GM12891 (cell line): Measurements from ENCODE around the gene SLC9B1.
A peak's percentile ranks its signal among the peaks of the same experiment; 100 is the strongest.
"Not testable (repeated sequence)": the region's sequence is repeated elsewhere in the genome, so short reads cannot be mapped to it uniquely, and the experiment has no call there.

Source experiments
- DNase-seq: peaks from one replicate; pipeline ENCODE4 v3.0.0; 2011; ENCODE audit warnings: low spot score; ENCODE audit not compliant: insufficient read length
- FAIRE-seq: peaks from 2 replicates; lab custom pipeline; 2011; peaks lifted over from hg19 to GRCh38; lab: Jason Lieb, UNC
- PAX5 ChIP-seq: IDR thresholded peaks from 2 replicates; pipeline ENCODE4 v1.6.1; 2011; ENCODE audit warnings: low read length, moderate library complexity, mild to moderate bottlenecking; ENCODE audit not compliant: insufficient read depth, severe bottlenecking
- POLR2A ChIP-seq: IDR thresholded peaks from 2 replicates; pipeline ENCODE4 v1.6.1; 2011; ENCODE audit warnings: low read depth, low read length, control low read depth
- POLR2AphosphoS5 ChIP-seq: IDR thresholded peaks from 2 replicates; pipeline ENCODE4 v1.6.1; 2011; ENCODE audit warnings: low read depth, low read length, control low read depth
- POU2F2 ChIP-seq: IDR thresholded peaks from 2 replicates; pipeline ENCODE4 v1.6.1; 2011; ENCODE audit warnings: low read depth, mild to moderate bottlenecking, control low read depth, low read length, moderate library complexity
- SPI1 ChIP-seq: IDR thresholded peaks from 2 replicates; pipeline ENCODE4 v1.6.1; 2011; ENCODE audit warnings: low read depth, low read length, control low read depth
- TAF1 ChIP-seq: IDR thresholded peaks from 2 replicates; pipeline ENCODE4 v1.6.1; 2011; ENCODE audit warnings: low read depth, low read length, control low read depth

Gene SLC9B1

DNA sequence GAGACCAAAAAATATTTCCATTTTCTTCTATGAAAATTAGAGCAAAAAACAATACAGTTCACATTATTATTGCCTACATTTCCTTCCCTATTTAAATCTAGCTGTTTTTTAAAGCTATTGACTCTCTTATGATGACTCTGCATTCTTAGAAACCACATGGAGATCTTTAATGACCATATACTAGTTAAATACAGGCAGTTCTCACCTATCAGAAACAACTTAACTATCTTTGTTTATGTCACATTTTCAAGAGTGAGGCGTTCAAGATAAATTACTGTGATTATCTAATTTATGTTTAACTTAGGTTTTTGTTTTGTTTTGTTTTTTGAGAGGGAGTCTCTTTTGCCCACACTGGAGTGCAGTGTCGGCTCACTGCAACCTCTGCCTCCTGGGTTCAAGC is 147.7 kb downstream of the SLC9B1 start:
- FAIRE-seq (no peak), DNase-seq (no peak)
- TF ChIP-seq TAF1 = no peak
- TF ChIP-seq SPI1 = no peak
- no peak for TF ChIP-seq POLR2AphosphoS5
- no peak for TF ChIP-seq POU2F2
- no peak for TF ChIP-seq PAX5
- TF ChIP-seq POLR2A = no peak

DNA sequence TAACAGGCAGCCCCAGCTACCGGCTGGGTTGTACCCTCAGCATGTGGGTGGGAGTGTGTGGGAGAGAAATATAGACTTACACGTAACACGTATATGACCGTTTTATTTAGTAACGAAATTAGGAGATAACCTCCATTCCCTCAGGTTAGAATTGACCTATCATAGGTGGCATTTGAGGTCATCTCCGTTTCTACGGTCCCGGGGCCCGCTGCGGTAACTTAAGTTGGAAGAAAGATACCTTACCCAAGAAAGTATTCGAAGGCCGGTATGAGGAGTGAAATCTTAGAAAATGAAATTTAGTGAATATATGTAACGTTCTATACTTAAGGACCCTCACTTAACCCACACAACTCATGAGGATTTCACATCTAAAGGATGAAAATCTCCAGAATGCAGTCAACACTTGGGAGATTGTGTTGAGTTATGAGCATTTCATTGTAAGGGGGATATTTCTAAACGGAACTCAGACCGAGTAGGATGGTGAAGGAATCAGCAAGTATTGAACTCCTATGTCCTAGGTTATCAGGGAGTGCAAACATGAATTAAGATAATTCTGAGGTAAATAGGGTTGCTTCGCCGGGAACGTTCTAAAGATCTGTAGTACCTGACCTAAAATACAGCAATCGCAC is 149.8 kb downstream of the SLC9B1 start:
- no peak for FAIRE-seq
- TF ChIP-seq POLR2AphosphoS5 (no peak), TAF1 (no peak), POU2F2 (no peak), SPI1 (no peak), PAX5 (no peak), POLR2A (no peak)
- no peak for DNase-seq

DNA sequence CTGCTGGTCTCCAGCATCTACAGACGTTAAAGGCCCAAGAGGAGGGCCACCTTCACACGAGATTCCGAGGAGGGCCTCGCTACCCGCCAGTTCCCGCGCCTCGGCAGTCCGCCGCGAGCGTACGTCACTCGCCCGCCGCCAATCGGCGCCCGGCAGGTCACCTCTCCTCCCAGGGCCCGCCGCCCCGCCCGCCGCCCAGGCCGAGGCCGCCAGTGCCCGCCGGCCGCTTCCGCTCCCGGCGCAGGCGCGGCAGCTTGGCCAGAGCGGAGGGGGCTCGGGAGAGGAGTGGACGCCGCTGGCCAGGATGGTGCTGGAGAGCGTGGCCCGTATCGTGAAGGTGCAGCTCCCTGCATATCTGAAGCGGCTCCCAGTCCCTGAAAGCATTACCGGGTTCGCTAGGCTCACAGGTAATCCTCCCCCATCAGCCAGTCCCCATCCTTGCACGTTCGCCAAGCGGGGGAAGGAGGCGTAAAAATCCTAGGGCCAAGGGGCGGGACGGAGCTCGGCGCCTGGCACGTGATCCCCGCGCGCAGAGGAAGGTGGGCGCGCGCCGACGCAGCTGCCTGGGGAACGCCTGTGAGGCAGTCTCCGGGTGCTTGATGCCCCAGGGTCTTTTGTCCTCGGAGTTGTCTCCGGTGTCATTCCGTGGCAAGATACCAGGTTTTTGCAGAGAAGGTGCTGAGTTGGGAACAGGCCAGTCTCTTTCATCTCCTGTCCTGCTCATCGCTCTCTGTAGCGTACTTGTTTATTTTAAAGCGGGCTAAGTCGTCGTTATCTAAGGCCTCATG is 150.5 kb downstream of the SLC9B1 start, which contains the start of gene CISD2:
Gene CISD2 (plus strand): TSS at position 212 of the 788 bp plus-strand sequence. CDS start 93 bp downstream, at position 305.
- TF ChIP-seq TAF1 (no peak; the same call in 1 of the 2 replicates), POU2F2 (peak; percentile 13), SPI1 (no peak; the same call in 1 of the 2 replicates), POLR2A (peak; percentile 90), PAX5 (no peak), POLR2AphosphoS5 (peak; percentile 92)
- DNase-seq (peak; percentile 66), FAIRE-seq (peak; percentile 100)

DNA sequence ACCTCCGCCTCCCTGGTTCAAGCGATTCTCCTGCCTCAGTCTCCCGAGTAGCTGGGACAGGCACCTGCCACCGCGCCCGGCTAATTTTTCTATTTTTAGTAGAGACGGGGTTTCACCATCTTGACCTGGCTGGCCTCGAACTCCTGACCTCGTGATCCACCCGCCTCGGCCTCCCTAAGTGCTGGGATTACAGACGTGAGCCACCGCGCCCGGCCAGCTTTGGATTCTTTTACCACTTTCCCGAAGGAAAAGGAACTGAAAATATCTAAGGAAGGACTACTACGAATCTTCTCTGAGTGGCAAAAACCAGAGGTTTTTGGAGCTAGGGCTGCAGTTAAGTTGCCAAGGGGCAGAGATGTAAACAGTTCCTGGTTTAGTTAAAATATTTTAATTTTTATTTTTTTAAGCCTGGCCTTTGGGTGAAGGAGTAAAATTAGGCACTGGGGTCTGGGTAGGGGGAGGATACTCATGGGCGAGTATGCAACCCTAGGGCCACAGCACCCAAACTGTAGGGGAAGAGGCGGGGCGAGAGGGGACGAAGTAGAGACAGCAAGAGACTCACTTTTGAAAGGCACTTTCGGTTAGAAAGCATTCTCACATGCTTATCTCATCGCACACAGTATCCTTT is 151.2 kb downstream of the SLC9B1 start:
- FAIRE-seq = no peak
- TF ChIP-seq POU2F2 = no peak
- no peak for TF ChIP-seq PAX5
- TF ChIP-seq POLR2AphosphoS5 = peak; percentile 81; the same call in 1 of the 2 replicates
- TF ChIP-seq POLR2A = 0 out of 2 replicates have a peak, but pooled peaks have one; percentile 77
- TF ChIP-seq TAF1 = no peak
- 0 out of 2 replicates have a peak, but pooled peaks have one; percentile 1 for TF ChIP-seq SPI1
- no peak for DNase-seq

DNA sequence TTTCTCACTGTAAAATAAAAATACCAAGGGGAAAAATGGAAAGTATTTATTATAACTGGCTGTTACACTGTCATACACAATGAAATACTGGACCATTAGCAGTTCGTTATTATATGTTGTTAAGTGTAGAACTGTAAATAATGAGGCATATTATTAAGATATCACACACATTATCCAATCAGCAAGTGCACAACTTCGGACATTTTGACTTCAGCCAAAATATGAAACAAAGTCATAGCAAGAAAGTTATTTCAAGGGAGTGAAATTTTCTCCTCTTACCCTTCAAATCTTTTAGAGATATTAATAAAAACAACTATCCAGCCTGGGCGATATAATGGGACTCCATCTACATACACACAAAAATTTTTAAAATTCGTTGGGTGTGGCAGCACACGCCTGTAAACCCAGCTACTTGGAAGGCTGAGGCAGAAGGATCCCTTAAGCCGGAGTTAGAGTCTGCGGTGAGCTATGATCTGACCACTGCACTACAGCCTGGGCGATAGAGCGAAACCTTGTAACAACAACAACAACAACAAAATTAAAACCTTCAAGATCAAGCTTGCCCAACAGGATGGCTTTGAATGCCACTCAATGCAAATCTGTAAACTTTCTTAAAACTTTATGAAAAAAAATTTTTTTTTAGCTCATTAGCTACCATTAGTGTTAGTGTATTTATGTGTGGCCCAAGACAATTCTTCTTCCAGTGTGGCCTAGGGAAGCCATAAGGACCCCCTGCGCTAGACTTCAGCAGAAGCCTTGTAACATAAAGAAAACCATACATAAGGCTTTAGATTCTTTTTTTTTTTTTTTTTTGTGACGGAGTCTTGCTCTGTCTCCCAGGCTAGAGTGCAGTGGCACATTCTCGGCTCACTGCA is 152.0 kb downstream of the SLC9B1 start:
- no peak for DNase-seq
- TF ChIP-seq TAF1 (no peak), SPI1 (no peak), POLR2A (no peak), POLR2AphosphoS5 (no peak), PAX5 (no peak), POU2F2 (no peak)
- FAIRE-seq = peak; percentile 9

DNA sequence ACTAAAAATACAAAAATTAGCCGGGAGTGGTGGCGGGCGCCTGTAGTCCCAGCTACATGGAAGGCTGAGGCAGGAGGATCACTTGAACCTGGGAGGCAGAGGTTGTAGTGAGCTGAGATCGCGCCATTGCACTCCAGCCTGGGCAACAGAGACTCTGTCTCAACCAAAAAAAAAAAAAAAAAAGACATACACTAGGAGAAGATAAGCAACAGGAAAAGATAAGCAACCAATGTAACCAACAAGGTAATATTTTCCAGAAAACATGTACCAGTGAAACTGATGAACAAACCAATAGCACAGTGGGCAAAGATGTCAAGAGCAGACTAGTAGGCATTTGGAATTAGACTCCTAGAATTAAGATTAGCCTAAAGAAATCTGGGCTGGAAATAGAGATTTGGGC is 154.2 kb downstream of the SLC9B1 start:
- FAIRE-seq, DNase-seq: not testable (repeated sequence)

DNA sequence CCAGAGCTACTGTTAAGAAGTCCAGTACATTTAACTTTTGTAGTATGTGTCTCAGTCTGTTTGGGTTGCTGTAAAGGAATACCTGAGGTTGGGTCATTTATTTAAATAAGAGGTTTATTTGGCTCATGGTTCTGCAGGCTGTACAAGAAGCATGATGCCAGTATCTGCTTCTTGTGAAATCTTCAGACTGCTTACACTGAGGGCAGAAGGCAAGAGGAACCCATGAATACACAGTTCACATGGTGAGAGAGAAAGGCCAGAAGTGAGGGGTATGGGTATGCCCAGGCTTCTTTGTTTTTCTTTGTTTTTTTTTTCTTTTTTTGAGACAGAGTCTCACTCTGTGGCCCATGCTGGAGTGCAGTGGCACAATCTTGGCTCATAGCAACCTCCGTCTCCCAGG is 156.8 kb downstream of the SLC9B1 start:
- no peak for DNase-seq
- no peak for FAIRE-seq
- TF ChIP-seq POLR2A (no peak), TAF1 (no peak), POU2F2 (no peak), PAX5 (no peak), POLR2AphosphoS5 (no peak), SPI1 (no peak)

DNA sequence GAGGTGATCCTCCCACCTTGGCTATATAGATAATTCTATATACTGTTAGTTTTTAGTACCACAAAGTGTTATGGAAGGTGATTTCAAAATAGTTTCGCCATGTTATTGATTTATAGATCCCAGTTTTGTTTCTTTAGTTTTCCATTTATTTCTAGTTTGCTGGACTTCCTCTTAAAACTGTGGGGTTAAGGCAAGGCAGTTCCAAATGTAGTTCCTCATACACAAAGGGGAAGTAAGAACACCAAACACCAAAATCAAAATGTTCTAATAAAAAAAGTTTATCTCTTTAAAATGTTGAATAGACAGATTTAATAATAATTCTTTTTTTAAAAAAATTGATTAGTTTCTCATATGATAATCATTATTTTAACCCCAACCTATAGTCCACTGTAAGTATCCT is 157.5 kb downstream of the SLC9B1 start:
- DNase-seq (no peak), FAIRE-seq (no peak)
- TF ChIP-seq POU2F2 (no peak), TAF1 (no peak), POLR2AphosphoS5 (no peak), SPI1 (no peak), POLR2A (no peak), PAX5 (no peak)
